HCT116 (cell line): Measurements from ENCODE around the gene PCBP3. TPM values are rescaled to one million over a fixed set of nuclear protein-coding genes. Genes with fewer than 3 reads are reported as not detected.

ENCODE experiments used
- ATAC-seq: fragments of 200-7000 bp; cut with Tn5 transposase; 2 replicates; pipeline ENCODE4 v1.9.1; 2020; ENCODE audit warnings: mild to moderate bottlenecking, moderate library complexity
- BruUV-seq: library from RNA; stranded (reverse); fragments of 400-500 nt; replicated peaks from 2 replicates; lab custom pipeline; 2021; lab: Mats Ljungman, UMichigan
- CTCF ChIA-PET: fragments of 300-600 bp; sonication (Branson Sonifier 250); formaldehyde crosslinking; loops from one replicate; lab custom pipeline; 2021; ENCODE audit warnings: antibody characterized with exemption; lab: Charles Lee
- POLR2A ChIA-PET: fragments of 300-600, 350-600 bp; sonication (Branson Sonifier 250); formaldehyde crosslinking; loops from one replicate; lab custom pipeline; 2021; ENCODE audit warnings: antibody characterized with exemption; lab: Charles Lee
- RAD21 ChIA-PET, 2 experiments: fragments of 300-600 bp; sonication (Branson Sonifier 250); formaldehyde crosslinking; loops; one replicate each; lab custom pipeline; 2023; ENCODE audit warnings: low total read pairs in 2 of 2; ENCODE audit not compliant: uncharacterized antibody in 2 of 2, unreplicated experiment in 2 of 2, low non-redundant PET in 1 of 2; lab: Charles Lee
- DNase-seq: peaks from one replicate; pipeline ENCODE4 v3.0.0-alpha.2; 2010; ENCODE audit warnings: low read depth, low spot score
- H2AFZ ChIP-seq: fragments of 200-600 bp; shearing (Covaris generic), sonication (generic); 2 replicates; pipeline ENCODE4 v1.6.1; 2017; ENCODE audit warnings: low read depth, mixed run types, mixed read lengths, antibody characterized with exemption, low read length; ENCODE audit not compliant: poor library complexity, severe bottlenecking
- H3K27ac ChIP-seq: 2 replicates; pipeline ENCODE4 v1.5.1; 2012; ENCODE audit warnings: low read depth, low read length
- H3K27me3 ChIP-seq: fragments of 200-600 bp; sonication (generic); 2 replicates; pipeline ENCODE4 v1.6.1; 2016; ENCODE audit warnings: mixed run types, low read length, mixed read lengths; ENCODE audit not compliant: insufficient read depth
- H3K36me3 ChIP-seq, 2 experiments: fragments of 200-500 bp in 1 of 2; fragments of 200-600 bp in 1 of 2; sonication (Bioruptor generic) in 1 of 2; sonication (generic) in 1 of 2; 2 replicates each; pipeline versions ENCODE4 v1.5.1 to v1.6.1; 2014 to 2016; ENCODE audit warnings: low read length in 2 of 2, inconsistent platforms in 1 of 2, mixed read lengths in 1 of 2, mixed run types in 1 of 2; ENCODE audit not compliant: insufficient read depth in 2 of 2, control insufficient read depth in 1 of 2
- H3K4me1 ChIP-seq, 2 experiments: fragments of 200-600 bp in 1 of 2; sonication (generic) in 1 of 2; 2 replicates each; pipeline versions ENCODE4 v1.5.1 to v1.6.1; 2012 to 2017; ENCODE audit warnings: low read length in 2 of 2, inconsistent platforms in 1 of 2, mild to moderate bottlenecking in 1 of 2, mixed read lengths in 1 of 2, mixed run types in 1 of 2, moderate library complexity in 1 of 2; ENCODE audit not compliant: insufficient read depth in 2 of 2, control insufficient read depth in 1 of 2
- H3K4me2 ChIP-seq: fragments of 200-600 bp; sonication (generic); 2 replicates; pipeline ENCODE4 v1.6.1; 2017; ENCODE audit warnings: mixed run types, low read length, mixed read lengths
- H3K4me3 ChIP-seq, 2 experiments: fragments of 200-600 bp in 1 of 2; sonication (generic) in 1 of 2; replicated peaks in 1 of 2; 2 replicates each; pipeline ENCODE4 v1.5.1; 2011 to 2016; ENCODE audit warnings: low read length in 2 of 2, control low read depth in 1 of 2, low read depth in 1 of 2, mild to moderate bottlenecking in 1 of 2, mixed read lengths in 1 of 2, mixed run types in 1 of 2
- H3K79me2 ChIP-seq: fragments of 200-600 bp; sonication (generic); 2 replicates; pipeline ENCODE4 v1.6.1; 2017; ENCODE audit warnings: mild to moderate bottlenecking, mixed run types, low read length, moderate library complexity, mixed read lengths; ENCODE audit not compliant: insufficient read depth
- H3K9ac ChIP-seq: fragments of 200-600 bp; sonication (generic); 2 replicates; pipeline ENCODE4 v1.6.1; 2016; ENCODE audit warnings: low read length, mixed read lengths
- H3K9me2 ChIP-seq: fragments of 200-600 bp; sonication (generic), shearing (Covaris generic); 2 replicates; pipeline ENCODE4 v1.6.1; 2017; ENCODE audit warnings: mixed run types, mild to moderate bottlenecking, moderate library complexity; ENCODE audit not compliant: insufficient read depth
- H3K9me3 ChIP-seq, 2 experiments: fragments of 200-500 bp in 1 of 2; fragments of 200-600 bp in 1 of 2; sonication (Bioruptor generic) in 1 of 2; sonication (generic) in 1 of 2; 2 replicates each; pipeline ENCODE4 v1.6.1; 2014 to 2017; ENCODE audit warnings: low read length in 2 of 2, mixed read lengths in 2 of 2, inconsistent platforms in 1 of 2, low read depth in 1 of 2, mild to moderate bottlenecking in 1 of 2, mixed run types in 1 of 2, moderate library complexity in 1 of 2; ENCODE audit not compliant: control insufficient read depth in 1 of 2, insufficient read depth in 1 of 2
- H4K20me1 ChIP-seq: fragments of 200-600 bp; sonication (generic), shearing (Covaris generic); 2 replicates; pipeline ENCODE4 v1.6.1; 2017; ENCODE audit warnings: mixed run types, mild to moderate bottlenecking, moderate library complexity; ENCODE audit not compliant: insufficient read depth
- CBX3 ChIP-seq: IDR thresholded peaks from 2 replicates; pipeline ENCODE4 v1.6.1; 2012; ENCODE audit warnings: low read depth
- CEBPB ChIP-seq: IDR thresholded peaks from 2 replicates; pipeline ENCODE4 v1.6.1; 2012; ENCODE audit warnings: low read depth
- ELF1 ChIP-seq: IDR thresholded peaks from 2 replicates; pipeline ENCODE4 v1.6.1; 2012; ENCODE audit warnings: low read depth, borderline replicate concordance
- EZH2 ChIP-seq: fragments of 200-600 bp; sonication (generic); IDR thresholded peaks from 2 replicates; pipeline ENCODE4 v1.6.1; 2017; ENCODE audit warnings: antibody characterized with exemption, mixed run types
- EZH2phosphoT487 ChIP-seq: fragments of 200-600 bp; IDR thresholded peaks from 2 replicates; pipeline ENCODE4 v1.6.1; 2018; ENCODE audit warnings: antibody characterized with exemption, borderline replicate concordance
- FOSL1 ChIP-seq: IDR thresholded peaks from 2 replicates; pipeline ENCODE4 v1.6.1; 2012; ENCODE audit warnings: low read depth
- JUND ChIP-seq: IDR thresholded peaks from 2 replicates; pipeline ENCODE4 v1.6.1; 2012
- POLR2A ChIP-seq: IDR thresholded peaks from 2 replicates; pipeline ENCODE4 v1.7.0; 2011; ENCODE audit warnings: borderline replicate concordance; ENCODE audit not compliant: insufficient read depth, insufficient read length; ENCODE audit errors: extremely low read depth
- POLR2AphosphoS5 ChIP-seq: IDR thresholded peaks from 2 replicates; pipeline ENCODE4 v1.6.1; 2011; ENCODE audit warnings: mild to moderate bottlenecking, low read depth, low read length, moderate library complexity
- RAD21 ChIP-seq: IDR thresholded peaks from 2 replicates; pipeline ENCODE4 v1.6.1; 2012; ENCODE audit warnings: low read depth, mild to moderate bottlenecking
- SIN3A ChIP-seq: IDR thresholded peaks from 2 replicates; pipeline ENCODE4 v1.6.1; 2012; ENCODE audit warnings: low read depth
- SP1 ChIP-seq: IDR thresholded peaks from 2 replicates; pipeline ENCODE4 v1.6.1; 2012; ENCODE audit warnings: low read depth
- SRF ChIP-seq: IDR thresholded peaks from 2 replicates; pipeline ENCODE4 v1.6.1; 2012; ENCODE audit warnings: low read depth
- TCF7L2 ChIP-seq: IDR thresholded peaks from 2 replicates; pipeline ENCODE4 v1.7.0; 2011; ENCODE audit warnings: borderline replicate concordance, inconsistent platforms; ENCODE audit not compliant: insufficient read depth, insufficient read length; ENCODE audit errors: extremely low read depth
- YY1 ChIP-seq: IDR thresholded peaks from 2 replicates; pipeline ENCODE4 v1.6.1; 2011; ENCODE audit warnings: low read length, low read depth, moderate library complexity, mild to moderate bottlenecking; ENCODE audit not compliant: insufficient replicate concordance; ENCODE audit errors: extremely low read depth
- ZNF274 ChIP-seq: fragments of 200-500 bp; sonication (Bioruptor generic); IDR thresholded peaks from 2 replicates; pipeline ENCODE4 v1.6.1; 2014; ENCODE audit warnings: mild to moderate bottlenecking, low read depth, low read length, inconsistent platforms
- intact Hi-C: fragments of 100-400 bp; cut with micrococcal nuclease; formaldehyde crosslinking; loops from 2 replicates; pipeline ENCODE4 v1.10.0; 2022
- total RNA-seq: library from RNA; stranded (reverse); gene quantifications from one replicate; pipeline ENCODE4 v1.2.1, GENCODE V29; 2021; ENCODE audit not compliant: unreplicated experiment
- TF ChIP-seq, protein P1 (sequence below): IDR thresholded peaks from 2 replicates; pipeline ENCODE4 v1.6.1; 2012
- TF ChIP-seq, protein P2 (sequence below): IDR thresholded peaks from 2 replicates; pipeline ENCODE4 v1.6.1; 2012

PCBP3 gene
- total RNA-seq, 1 experiment from 2014 or later, result 3.1 TPM

DNA sequence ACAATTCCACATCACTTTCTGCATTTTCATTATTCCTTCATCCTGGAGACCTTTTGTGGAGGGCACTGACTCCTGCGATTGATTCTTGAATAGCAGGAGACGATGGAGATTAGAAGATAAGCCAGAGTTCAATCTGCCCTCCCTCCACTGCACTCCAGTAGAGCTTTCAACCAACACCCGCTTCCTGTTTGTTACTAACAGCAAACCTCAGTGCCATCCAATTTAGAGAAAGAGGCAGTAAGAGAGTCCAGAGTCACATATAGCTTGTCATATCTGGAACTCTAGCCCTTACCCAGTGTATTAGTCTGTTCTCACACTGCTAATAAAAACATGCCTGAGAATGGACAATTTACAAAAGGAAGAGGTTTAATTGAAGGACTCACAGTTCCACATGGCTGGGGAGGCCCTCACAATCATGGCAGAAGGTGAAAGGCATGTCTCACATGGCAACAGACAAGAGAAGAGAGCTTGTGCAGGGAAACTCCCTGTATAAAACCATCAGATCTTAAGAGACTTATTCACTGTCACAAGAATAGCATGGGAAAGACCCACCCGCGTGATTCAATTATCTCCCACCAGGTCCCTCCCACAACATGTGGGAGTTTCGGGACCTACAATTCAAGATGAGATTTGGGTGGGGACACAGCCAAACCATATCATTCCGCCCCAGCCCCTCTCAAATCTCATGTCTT is 55.9 kb downstream of the PCBP3 start:
- Histone ChIP-seq H3K27ac (no peak overlapping the region), H3K4me1 (no peaks in the 10 kb centered on the region), H3K79me2 (no peaks in the 10 kb centered on the region), H3K36me3 (no peaks in the 10 kb centered on the region), H4K20me1 (no peaks in the 10 kb centered on the region), H3K9me2 (no peaks in the 10 kb centered on the region), H2AFZ (no peak overlapping the region), H3K4me3 (no peak overlapping the region), H3K4me2 (no peak overlapping the region), H3K27me3 (peaks cover 20% of the 10 kb centered on the region; the same call in 1 of the 2 replicates), H3K9ac (no peak overlapping the region), H3K9me3 (no peaks in the 10 kb centered on the region)
- TF ChIP-seq ZNF274 (no peak), SIN3A (no peak), JUND (no peak), SRF (no peak), YY1 (no peak), RAD21 (no peak), SP1 (no peak), CBX3 (no peak), FOSL1 (no peak), EZH2 (no peak), POLR2AphosphoS5 (no peak), CEBPB (no peak), POLR2A (no peak), EZH2phosphoT487 (no peak), TCF7L2 (no peak), ELF1 (no peak)
- TF ChIP-seq, protein P1, sequence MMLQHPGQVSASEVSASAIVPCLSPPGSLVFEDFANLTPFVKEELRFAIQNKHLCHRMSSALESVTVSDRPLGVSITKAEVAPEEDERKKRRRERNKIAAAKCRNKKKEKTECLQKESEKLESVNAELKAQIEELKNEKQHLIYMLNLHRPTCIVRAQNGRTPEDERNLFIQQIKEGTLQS, result no peak
- TF ChIP-seq, protein P2, sequence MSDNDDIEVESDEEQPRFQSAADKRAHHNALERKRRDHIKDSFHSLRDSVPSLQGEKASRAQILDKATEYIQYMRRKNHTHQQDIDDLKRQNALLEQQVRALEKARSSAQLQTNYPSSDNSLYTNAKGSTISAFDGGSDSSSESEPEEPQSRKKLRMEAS, result no peak
- POLR2A ChIA-PET, result no interaction called here
- no peak for DNase-seq
- no peak for ATAC-seq
- intact Hi-C loops, result no loop called here
- BruUV-seq, result no TSS peak
- CTCF ChIA-PET, result no interaction called here
- RAD21 ChIA-PET, result no interaction called here
